NCI-H1417 treated with DMSO at 0.1 percent for 48 hours (cell line): ENCODE results near the gene STAT4.

Source experiments
- DNase-seq: peaks from one replicate; lab custom pipeline; 2025; lab: John Stamatoyannopoulos, UW

Gene STAT4

DNA sequence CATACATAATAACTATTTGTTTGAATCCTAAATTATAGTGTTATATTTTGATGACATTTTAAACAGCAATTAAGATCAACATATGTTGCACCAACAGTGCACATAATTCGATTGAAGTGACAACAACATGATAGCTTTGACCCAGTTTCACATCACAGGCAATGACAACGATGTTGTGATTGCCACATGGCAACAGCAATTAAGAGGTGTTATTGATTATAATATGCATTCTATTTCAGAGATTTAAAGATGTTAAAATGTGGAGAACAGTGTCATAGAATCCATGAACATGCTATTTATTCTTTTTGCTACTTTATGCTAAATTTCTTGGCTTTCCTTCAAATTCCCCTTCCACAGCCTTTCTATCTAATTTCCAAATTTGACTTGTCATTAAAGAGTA lies 68.5 kb downstream of the STAT4 start:
- no peak for DNase-seq

- no peak for DNase-seq
Measured at GRCh38 chr2:191081411-191082155, 69.2 kb downstream of the STAT4 start.

GRCh38 chr2:191078165-191078867 lies 72.5 kb downstream of the STAT4 start:
- no peak for DNase-seq

GRCh38 chr2:191070276-191070675 lies 80.5 kb downstream of the STAT4 start:
- DNase-seq: no peak

GRCh38 chr2:191069606-191070005 lies 81.2 kb downstream of the STAT4 start:
- DNase-seq: no peak

DNA sequence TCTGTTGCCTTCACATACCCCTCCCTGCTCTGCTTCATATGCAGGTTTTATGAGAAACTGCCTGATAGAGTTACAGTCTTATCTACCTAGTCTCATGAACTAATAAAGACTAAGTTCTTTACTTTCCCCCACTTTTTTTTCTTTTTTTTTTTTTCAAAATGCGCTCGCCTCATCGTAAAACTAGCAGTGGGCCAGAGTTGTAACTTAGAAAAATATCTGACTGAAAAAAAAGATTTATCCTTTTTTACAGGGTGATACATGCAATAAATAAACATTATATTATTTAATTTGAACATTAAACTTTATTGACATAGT lies 83.9 kb downstream of the STAT4 start:
- no peak for DNase-seq

DNA sequence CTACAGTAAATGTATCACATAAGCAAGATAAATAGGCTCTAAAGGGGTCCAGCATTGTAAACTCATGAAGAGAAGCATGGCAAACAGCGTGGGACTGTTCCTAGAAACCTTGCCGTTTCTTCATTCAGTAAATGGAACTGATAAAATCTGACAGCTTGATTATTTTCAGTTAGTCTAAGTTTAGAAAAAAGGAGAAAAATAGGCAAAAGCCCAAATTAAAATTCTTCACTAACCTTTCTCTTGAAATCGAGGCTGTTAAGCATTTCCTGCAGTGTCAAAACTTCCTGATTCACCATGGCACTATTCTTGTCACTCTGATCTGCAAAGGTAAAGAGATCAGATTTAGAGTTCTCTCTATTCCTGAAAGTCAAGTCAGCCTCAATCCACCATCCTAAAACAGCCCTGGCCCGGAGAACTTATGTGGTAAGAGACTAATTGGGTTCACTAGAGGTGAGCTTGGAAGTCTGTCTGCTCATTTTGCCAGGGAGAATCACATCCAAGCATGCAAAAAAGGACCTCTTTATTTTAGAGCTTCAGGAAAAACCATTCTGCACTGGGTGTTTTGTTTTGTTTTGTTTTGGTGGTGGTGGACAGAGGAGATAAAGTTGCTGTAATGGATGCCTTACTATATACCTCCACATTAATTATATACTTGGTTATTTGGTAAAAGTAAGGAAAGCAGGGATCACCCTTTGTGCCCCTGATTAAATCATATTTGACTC lies 84.4 kb downstream of the STAT4 start:
- DNase-seq: no peak

- no peak for DNase-seq
Measured at GRCh38 chr2:191065785-191066184, 85.0 kb downstream of the STAT4 start.

DNA sequence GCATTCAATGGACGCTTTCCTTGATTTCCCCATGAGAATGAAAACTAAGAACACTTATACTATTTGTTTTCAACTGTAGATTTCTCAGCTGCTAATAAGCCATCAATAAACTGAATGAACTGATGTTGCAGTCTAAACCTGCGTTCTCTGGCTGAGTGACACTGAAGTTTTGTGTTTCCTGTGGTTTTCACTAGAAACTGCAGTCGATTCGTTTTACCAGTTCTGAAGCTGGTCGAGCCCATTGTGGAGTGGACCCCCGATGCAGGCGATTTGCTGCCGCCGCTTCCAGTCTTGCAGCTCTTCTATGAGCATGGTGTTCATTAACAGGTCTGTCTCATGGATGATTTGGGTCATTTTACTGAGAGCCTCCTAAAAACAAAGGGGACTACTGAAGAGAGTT lies 86.2 kb downstream of the STAT4 start:
- no peak for DNase-seq

- DNase-seq: no peak
Measured at GRCh38 chr2:191063584-191063983, 87.2 kb downstream of the STAT4 start.

DNA sequence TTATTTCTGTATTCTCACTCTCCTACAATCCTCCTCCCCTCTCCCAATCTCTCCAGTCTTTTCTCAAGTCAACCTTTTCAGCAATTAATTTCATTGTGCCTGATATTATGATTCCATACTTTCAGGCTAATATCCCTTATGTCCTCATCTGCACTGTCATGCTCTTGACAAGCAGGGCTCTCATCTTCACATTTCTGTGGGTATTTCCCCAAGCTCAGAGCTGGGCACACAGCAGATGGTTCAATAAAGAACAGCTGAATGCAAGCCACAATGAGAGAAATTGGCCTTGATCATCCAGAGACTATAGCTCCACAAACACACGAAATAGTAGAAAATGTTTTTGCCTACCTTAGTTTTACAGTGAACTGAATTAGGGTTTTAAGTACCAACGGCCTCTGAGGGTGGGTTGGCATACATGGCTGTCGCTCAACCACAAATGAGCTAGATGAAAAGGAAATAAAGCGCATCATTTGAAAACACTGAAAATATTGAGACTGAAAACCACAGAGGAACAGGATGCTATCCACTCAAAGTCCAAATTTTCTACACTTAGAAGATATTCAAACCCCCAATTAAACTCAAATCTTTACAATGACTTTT lies 89.3 kb downstream of the STAT4 start:
- DNase-seq: no peak

DNA sequence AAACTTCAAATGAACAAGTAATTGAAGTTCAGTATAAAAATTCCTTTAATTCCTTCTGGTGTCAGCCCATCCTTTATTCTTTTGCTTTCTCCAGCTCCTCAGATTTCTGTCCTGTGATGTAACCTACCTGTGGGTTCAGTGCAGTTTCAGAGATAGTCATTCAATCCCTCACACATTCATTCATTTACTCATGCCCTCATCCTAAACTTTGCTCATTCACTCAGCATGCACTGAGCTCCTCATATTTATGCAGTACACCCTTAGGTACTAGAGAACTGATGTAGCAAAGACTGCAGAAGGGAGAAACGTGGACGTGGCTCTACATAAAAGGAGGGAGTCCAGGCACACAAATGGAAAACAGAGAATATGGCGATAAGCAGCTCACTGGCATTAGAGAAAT lies 91.5 kb downstream of the STAT4 start:
- DNase-seq: no peak

- DNase-seq: no peak
Measured at GRCh38 chr2:191056228-191056627, 94.6 kb downstream of the STAT4 start.

DNA sequence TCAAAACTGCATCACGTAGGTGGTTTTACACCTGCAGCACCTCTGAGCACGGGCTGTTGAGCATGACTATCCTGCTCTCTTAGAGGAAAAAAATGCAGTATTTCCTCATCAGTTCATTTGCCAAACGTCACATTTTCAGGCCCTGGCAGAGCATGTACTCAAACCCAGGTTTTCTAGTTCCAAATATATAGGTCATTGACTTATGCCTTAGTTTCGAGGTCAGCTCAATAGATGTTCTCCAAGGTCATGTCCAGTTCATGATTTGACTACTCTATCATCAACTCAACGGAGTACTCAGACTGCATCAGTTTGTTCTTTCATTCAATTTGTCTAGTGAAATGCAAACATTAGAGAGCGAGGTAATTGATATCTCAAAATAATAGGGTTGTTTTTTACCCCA lies 97.5 kb downstream of the STAT4 start:
- DNase-seq: no peak

- DNase-seq: peak; percentile 39
Measured at GRCh38 chr2:191051825-191052778, 98.7 kb downstream of the STAT4 start.

DNA sequence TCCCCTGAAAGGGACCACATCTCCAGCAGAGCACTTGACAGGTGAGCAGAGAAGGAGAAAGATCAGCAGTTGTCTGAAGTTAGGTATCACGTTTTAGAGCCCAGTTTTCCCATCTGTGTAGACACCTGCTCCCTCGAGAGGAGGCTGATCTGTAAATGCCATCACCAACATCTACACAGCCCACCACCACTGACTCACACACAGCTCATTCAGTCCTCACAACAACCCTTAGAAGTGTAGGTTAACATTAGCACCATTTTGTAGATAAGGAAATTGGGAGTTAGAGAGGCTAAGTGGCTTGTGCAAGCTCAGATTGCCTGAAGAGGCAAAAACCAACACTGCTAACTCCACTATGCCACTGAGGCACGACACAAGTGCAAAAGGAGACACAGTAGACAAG lies 99.6 kb downstream of the STAT4 start:
- DNase-seq: no peak

DNA sequence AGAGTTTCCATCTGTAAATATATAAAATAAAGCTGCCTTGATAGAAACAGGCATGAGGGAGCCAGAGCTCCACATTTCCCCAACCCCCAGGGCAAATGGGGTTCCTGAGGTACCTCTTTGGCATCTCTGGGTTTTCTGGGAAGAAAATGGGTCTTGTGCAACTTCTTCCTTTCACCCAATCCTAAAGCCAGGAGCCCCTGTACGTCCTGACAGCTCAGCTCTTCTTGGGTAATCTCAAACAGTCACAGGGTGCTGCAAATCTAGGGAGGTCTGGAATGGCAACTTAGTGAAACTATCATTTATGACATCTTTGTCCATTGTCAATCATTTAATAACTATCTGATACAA lies 100.2 kb downstream of the STAT4 start:
- DNase-seq: no peak

DNA sequence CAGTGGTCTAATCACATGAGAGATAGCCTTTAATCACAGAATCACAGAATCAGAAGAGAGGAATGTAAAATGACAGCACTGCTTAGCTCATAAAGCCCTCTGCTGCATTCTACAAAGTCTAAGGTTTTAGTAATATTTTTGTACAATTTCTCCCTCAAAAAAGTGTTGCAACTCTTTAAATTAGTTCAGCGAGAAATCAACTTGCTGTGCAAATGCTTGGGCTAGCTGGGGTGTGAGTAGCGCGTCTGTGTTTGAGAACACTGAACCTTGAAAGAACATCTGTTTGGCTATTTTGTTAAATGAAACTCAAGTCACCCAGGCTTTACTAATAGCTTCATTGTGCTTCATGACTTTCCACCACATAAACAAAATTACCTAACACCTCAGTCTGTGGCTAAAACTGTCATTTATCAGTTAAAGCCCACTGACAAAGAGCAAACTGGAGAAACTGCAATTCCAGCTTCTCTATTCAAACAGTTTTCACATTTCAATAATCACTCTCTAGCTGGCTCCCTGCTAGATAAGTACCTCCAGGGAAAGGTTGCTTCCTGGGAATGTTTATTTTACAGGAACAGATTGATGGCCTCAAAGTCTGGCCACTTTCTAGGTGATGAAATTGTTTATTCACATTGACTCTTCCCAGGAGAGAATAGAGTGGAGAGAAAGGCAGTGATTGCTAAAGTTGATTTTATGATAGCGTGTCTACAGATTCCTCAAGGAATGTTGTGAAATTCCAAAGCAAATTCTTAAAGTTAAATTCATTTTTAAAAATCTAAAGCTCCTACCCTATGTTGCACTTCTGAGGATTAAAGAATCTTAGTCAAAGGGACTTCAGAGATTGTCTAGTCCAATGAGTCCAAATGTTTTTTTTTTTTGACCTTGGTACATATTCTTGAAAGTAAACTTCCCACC lies 100.8 kb downstream of the STAT4 start:
- DNase-seq: peak; percentile 35

- no peak for DNase-seq
Measured at GRCh38 chr2:191048073-191048472, 102.7 kb downstream of the STAT4 start.

- no peak for DNase-seq
Measured at GRCh38 chr2:191045141-191045540, 105.7 kb downstream of the STAT4 start.

DNA sequence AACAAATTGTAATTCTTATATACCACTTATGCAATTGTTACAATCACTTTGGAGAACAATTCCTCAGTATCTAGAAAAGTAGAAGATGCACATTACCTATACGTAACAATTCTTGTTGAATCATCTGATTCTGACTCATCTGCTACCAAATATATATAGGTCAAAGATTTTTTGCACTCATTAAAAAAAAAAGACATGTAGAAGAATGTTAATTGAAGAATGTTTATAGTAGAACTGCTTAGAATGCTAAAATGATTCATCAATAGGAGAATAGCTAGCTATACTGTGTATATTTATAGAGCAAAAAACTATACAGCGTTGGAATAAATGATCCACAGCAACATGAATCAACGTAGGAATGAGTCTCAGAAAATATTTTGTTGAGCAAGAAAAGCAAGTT lies 107.4 kb downstream of the STAT4 start:
- no peak for DNase-seq
